PC-9 (cell line): ENCODE data around the gene IMP4.

Source experiments
- EZH2 ChIP-seq: fragments of 200-600 bp; sonication (generic); IDR thresholded peaks from 2 replicates; pipeline ENCODE4 v1.8.0; 2017; ENCODE audit warnings: antibody characterized with exemption, low read depth
- TF ChIP-seq, protein P1 (sequence below): fragments of 200-600 bp; sonication (generic); conservative IDR thresholded peaks from 2 replicates; pipeline ENCODE4 v1.6.1; 2017; ENCODE audit warnings: mixed run types, antibody characterized with exemption, mild to moderate bottlenecking, moderate library complexity

DNA sequence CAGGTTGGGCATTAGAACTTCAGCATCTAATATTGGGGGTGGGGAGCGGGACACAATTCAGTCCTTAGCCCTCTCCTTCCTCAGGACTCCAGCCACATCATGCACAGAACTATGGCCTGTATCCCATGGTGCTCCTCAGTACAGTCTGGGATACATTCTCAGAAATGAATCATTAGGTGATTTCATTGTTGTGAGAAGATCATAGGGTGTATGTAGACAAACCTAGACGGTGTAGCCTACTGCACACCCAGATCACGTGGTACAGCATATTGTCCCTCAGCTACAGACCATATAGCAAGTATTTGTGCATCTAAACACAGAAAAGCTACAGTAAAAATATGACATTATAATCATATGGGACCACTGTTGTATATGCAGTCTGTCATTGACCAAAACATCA, 23.2 kb upstream of the IMP4 start:
- TF ChIP-seq, protein P1, sequence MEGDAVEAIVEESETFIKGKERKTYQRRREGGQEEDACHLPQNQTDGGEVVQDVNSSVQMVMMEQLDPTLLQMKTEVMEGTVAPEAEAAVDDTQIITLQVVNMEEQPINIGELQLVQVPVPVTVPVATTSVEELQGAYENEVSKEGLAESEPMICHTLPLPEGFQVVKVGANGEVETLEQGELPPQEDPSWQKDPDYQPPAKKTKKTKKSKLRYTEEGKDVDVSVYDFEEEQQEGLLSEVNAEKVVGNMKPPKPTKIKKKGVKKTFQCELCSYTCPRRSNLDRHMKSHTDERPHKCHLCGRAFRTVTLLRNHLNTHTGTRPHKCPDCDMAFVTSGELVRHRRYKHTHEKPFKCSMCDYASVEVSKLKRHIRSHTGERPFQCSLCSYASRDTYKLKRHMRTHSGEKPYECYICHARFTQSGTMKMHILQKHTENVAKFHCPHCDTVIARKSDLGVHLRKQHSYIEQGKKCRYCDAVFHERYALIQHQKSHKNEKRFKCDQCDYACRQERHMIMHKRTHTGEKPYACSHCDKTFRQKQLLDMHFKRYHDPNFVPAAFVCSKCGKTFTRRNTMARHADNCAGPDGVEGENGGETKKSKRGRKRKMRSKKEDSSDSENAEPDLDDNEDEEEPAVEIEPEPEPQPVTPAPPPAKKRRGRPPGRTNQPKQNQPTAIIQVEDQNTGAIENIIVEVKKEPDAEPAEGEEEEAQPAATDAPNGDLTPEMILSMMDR: no peak
- no peak for TF ChIP-seq EZH2
